Sigmoid colon (tissue), 3 donors: ENCODE data around the gene OVCA2.

ENCODE experiments used
- CTCF ChIP-seq, 4 experiments: fragments of 450-650 bp in 3 of 4; fragments of 200-600 bp in 1 of 4; IDR thresholded peaks; one replicate each; pipeline ENCODE4 v1.5.1; 2016 to 2019; ENCODE audit warnings: antibody characterized with exemption in 4 of 4, mild to moderate bottlenecking in 3 of 4, moderate library complexity in 2 of 4
- POLR2A ChIP-seq, 2 donors: fragments of 450-650 bp; IDR thresholded peaks; one replicate each; pipeline ENCODE4 v1.6.1; 2016; ENCODE audit warnings: antibody characterized with exemption in 2 of 2, mild to moderate bottlenecking in 2 of 2, moderate library complexity in 2 of 2

GRCh38 chr17:1997927-1998742 lies 43.7 kb upstream of the OVCA2 start:
- TF ChIP-seq CTCF (IDR thresholded peaks at IDR 0.05) (no peak), POLR2A (IDR thresholded peaks at IDR 0.05) (no peak)
